ENCODE data around the gene ZNF625.
"Not testable (repeated sequence)": the region's sequence is repeated elsewhere in the genome, so short reads cannot be mapped to it uniquely, and the experiment has no call there.

The ZNF625 gene

DNA sequence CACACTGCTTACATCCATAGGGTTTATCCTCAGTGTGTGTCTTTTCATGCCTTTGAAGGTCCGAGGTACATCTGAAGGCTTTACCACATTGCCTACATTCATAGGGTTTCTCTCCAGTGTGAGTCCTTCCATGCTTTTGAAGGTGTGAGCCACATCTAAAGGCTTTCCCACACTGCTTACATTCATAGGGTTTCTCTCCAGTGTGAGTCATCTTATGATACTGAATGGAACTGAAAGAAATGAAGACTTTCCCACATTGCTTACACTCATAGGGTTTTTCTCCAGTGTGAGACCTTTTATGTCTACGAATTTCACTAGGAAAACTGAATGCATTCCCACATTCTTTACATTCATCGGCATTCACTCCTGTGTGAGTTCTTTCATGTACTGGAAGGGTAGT, 23.5 kb downstream of the ZNF625 start:
- DNase-seq (ENCODE audit: insufficient read length) (no peak), FAIRE-seq (no peak)
- TF ChIP-seq POLR2AphosphoS5 (IDR thresholded peaks at IDR 0.05; ENCODE audit: low read depth, low read length) (no peak), POLR2A (IDR thresholded peaks at IDR 0.05; ENCODE audit: low read depth, low read length) (no peak), TAF1 (IDR thresholded peaks at IDR 0.05; ENCODE audit: borderline replicate concordance, low read depth, low read length) (no peak)

DNA sequence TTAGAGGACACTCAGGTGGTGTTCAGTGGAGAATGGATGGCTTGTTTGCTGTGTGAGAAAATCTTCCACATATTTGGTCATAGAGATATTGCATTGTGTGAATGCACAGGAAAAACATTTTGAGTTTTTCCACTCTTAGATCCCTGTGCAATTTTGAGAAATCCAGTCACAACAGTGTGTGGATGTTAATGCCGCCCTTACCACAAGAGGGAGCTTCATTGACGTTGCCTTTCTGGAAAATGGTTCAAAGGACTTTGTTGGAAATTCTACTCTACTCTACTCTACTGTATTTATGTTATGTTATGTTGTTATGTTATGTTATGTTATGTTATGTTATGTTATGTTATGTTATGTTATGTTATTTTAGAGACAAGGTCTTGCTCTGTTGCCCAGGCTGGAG, 29.8 kb downstream of the ZNF625 start:
- FAIRE-seq, result no peak
- DNase-seq (ENCODE audit: insufficient read length), result no peak
- TF ChIP-seq TAF1 (IDR thresholded peaks at IDR 0.05; ENCODE audit: borderline replicate concordance, low read depth, low read length) (no peak), POLR2AphosphoS5 (IDR thresholded peaks at IDR 0.05; ENCODE audit: low read depth, low read length) (no peak)

DNA sequence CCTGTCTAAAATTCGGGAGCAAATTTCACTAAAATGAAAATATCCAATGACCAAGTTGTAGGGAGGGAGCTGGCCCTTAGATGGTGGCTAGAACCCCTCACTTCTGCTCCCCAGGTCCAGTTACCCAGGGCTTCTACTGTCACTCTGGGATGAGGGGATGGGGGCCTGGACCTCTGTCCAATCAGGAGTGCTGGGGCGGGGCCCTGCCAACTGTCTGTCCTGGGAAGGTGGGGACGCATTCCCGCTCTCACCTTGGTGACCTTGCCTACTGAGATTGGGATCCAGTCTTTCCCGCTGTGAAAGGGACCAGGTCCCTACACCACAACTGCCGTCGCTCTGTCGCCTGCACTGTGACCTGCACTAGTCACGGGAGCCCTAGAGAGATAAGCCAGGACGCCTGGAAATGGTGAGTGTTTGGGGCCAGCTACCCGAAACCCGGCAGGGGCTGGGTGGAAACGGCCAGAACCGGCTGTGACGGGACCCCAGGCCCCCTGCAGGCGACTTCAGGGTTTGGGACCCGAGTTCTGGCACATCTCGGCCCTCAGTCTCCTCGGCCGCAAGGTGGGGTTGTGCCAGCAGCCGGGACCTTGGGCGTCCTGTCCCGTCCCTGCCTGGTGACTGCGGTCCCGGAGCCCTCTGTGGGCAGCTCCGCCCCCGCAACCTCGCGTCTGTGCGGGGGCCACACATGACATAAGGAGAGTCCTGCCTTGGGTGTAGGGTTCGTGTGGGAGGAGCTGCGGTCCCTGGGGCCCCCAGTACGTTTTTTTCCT, 39.1 kb downstream of the ZNF625 start:
- TF ChIP-seq POLR2AphosphoS5 (IDR thresholded peaks at IDR 0.05; ENCODE audit: low read depth, low read length), result no peak
- TF ChIP-seq TAF1 (IDR thresholded peaks at IDR 0.05; ENCODE audit: borderline replicate concordance, low read depth, low read length), result no peak
- TF ChIP-seq POLR2A (IDR thresholded peaks at IDR 0.05; ENCODE audit: low read depth, low read length), result no peak
- FAIRE-seq (no peak), DNase-seq (ENCODE audit: insufficient read length) (no peak)

DNA sequence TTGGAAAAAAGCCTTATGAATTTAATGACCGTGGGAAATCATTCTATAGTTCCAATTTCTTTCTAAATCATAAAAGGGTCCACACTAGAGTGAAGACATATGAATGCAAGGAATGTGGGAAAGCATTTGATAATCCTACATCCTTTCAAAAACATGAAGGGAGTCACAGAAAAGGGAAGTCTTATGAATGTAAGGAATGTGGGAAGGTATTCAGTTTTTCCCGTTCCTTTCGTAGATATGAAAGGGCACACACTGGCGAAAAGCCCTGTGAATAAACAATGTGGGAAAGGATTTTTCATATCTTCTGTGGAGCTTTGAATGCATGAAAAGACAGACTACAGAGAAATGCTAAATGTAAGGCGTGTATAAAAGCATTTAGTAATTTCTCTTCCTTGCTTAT, 43.4 kb downstream of the ZNF625 start:
- TF ChIP-seq POLR2AphosphoS5 (IDR thresholded peaks at IDR 0.05; ENCODE audit: low read depth, low read length) (no peak), POLR2A (IDR thresholded peaks at IDR 0.05; ENCODE audit: low read depth, low read length) (no peak), TAF1 (IDR thresholded peaks at IDR 0.05; ENCODE audit: borderline replicate concordance, low read depth, low read length) (no peak)
- FAIRE-seq (no peak), DNase-seq (ENCODE audit: insufficient read length) (no peak)

DNA sequence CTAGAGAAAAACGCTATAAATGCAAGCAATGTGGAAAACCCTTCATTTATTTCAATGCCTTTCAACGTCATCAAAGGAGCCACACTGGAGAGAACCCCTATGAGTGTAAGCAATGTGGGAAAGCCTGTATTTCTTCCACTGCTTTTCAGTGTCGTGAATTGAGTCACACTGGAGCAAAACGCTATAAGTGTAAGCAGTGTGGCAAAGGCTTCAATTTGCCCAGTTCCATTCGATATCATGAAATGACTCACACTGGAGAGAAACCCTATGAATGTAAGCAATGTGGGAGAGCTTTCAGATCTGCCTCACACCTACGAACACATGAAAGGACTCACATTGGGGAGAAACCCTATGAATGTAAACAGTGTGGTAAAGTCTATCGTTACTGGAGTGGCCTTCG, 43.8 kb downstream of the ZNF625 start:
- no peak for DNase-seq (ENCODE audit: insufficient read length)
- no peak for TF ChIP-seq TAF1 (IDR thresholded peaks at IDR 0.05; ENCODE audit: borderline replicate concordance, low read depth, low read length)
- no peak for TF ChIP-seq POLR2AphosphoS5 (IDR thresholded peaks at IDR 0.05; ENCODE audit: low read depth, low read length)
- TF ChIP-seq POLR2A (IDR thresholded peaks at IDR 0.05; ENCODE audit: low read depth, low read length), result no peak
- FAIRE-seq, result no peak

DNA sequence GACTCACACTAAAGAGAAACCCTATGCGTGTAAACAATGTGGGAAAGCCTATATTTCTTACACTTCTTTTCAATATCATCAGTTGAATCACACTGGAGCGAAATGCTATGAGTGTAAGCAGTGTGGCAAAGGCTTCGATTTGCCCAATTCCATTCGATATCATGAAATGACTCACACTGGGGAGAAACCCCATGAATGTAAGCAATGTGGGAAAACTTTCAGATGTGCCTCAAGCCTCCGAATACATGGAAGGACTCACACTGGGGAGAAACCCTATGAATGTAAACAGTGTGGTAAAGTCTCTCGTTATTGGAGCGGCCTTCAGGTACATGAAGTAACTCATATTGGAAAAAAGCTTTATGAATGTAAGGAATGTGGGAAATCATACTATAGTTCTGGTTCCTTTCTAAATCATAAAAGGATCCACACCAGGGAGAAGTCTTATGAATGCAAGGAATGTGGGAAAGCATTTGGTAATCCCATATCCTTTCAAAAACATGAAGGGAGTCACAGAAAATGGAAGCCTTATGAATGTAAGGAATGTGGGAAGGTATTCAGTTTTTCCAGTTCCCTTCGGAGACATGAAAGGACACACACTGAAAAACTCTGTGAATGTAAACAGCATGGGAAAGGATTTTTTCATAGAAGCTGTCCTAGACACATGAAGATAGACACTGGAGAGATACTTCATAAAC, 44.4 kb downstream of the ZNF625 start:
- no peak for TF ChIP-seq TAF1 (IDR thresholded peaks at IDR 0.05; ENCODE audit: borderline replicate concordance, low read depth, low read length)
- TF ChIP-seq POLR2AphosphoS5 (IDR thresholded peaks at IDR 0.05; ENCODE audit: low read depth, low read length), result no peak
- no peak for TF ChIP-seq POLR2A (IDR thresholded peaks at IDR 0.05; ENCODE audit: low read depth, low read length)
- FAIRE-seq (no peak), DNase-seq (ENCODE audit: insufficient read length) (no peak)

DNA sequence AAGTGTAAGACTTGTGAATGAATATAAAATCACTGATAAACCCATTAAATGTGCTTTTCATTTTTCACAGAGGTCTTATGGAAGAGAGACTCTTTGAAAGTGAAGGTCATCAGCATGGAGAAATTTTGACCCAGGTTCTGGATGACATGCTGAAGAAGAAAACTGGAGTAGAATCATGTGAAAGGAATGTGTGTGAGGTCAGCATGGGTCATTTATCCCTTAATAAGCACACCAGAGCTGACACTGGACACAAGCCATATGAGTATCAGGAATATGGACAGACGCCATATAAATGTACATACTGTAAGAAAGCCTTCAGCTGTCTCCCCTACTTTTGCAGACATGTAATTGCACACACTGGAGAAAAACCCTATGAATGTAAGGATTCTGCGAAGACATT, 45.4 kb downstream of the ZNF625 start:
- DNase-seq (ENCODE audit: insufficient read length) (no peak), FAIRE-seq (no peak)
- no peak for TF ChIP-seq TAF1 (IDR thresholded peaks at IDR 0.05; ENCODE audit: borderline replicate concordance, low read depth, low read length)
- no peak for TF ChIP-seq POLR2AphosphoS5 (IDR thresholded peaks at IDR 0.05; ENCODE audit: low read depth, low read length)
- no peak for TF ChIP-seq POLR2A (IDR thresholded peaks at IDR 0.05; ENCODE audit: low read depth, low read length)

DNA sequence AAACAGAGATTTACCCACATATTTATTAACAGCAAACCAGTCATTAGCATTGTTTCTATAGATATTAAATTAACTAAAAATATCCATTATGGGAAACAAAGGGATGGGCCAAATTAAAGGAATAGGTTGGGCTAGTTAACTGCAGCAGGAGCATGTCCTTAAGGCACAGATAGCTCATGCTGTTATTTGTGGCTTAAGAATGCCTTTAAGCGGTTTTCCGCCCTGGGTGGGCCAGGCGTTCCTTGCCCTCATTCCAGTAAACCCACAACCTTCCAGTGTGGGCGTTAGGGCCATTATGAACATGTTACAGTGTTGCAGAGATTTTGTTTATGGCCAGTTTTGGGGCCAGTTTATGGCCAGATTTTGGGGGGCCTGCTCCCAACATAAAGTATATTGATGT, 52.6 kb downstream of the ZNF625 start:
- DNase-seq (ENCODE audit: insufficient read length); FAIRE-seq: not testable (repeated sequence)

DNA sequence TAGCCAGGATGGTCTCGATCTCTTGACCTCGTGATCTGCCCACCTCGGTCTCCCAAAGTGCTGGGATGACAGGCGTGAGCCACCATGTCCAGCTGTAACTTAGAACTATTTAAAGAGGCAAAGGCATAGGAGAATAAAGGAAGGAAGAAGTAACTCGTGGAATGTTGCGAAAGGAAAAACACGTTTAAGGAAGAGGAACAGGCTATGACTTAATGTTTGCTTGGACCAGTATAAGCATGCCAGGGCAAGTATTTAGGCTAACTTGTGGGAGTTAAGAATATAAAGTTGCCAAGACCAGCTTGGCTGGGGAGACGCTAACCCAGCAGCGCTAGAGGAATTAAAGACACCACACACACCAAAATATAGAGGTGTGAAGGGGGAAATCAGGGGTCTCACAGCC, 58.5 kb downstream of the ZNF625 start:
- DNase-seq (ENCODE audit: insufficient read length) (no peak), FAIRE-seq (no peak)

DNA sequence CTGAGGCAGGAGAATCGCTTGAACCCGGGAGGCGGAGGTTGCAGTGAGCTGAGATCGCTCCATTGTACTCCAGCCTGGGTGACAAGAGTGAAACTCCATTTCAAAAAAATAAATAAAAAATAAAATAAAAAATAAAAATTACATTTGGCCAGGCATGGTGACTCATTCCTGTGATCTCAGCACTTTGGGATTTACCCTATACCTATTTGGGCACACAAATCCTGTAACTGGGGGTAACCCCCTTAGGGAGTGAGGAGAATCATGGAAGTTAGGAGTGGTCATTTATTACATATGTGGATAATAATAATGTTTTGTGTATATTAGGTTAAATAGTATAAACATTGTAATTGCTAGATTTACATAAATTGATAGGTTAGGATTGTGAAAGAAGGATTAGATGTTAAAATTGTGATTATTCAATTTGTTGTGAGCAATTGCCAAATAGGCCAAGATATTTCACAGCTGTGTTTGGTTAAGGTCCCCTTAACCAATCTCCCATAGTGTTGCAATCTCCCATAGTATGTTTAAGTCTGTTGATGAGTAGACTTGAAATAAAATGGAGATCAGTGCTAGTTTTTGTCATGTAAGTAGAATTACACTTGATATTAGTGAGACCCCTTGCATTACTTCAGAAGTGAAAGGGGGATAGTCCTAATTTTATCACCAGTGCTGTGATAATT, 61.3 kb downstream of the ZNF625 start:
- no peak for TF ChIP-seq POLR2A (IDR thresholded peaks at IDR 0.05; ENCODE audit: low read depth, low read length)
- TF ChIP-seq TAF1 (IDR thresholded peaks at IDR 0.05; ENCODE audit: borderline replicate concordance, low read depth, low read length), result no peak
- TF ChIP-seq POLR2AphosphoS5 (IDR thresholded peaks at IDR 0.05; ENCODE audit: low read depth, low read length), result no peak
- DNase-seq (ENCODE audit: insufficient read length), result no peak
- no peak for FAIRE-seq

More for the DNA sequence above, 58.5 kb downstream of the ZNF625 start:
- TF ChIP-seq POLR2A (IDR thresholded peaks at IDR 0.05; ENCODE audit: low read depth, low read length), result no peak
- TF ChIP-seq POLR2AphosphoS5 (IDR thresholded peaks at IDR 0.05; ENCODE audit: low read depth, low read length), result no peak
- no peak for TF ChIP-seq TAF1 (IDR thresholded peaks at IDR 0.05; ENCODE audit: borderline replicate concordance, low read depth, low read length)

Data from GM12892 (cell line).